Prostate gland (tissue), 2 donors: ENCODE data around the gene EOLA1.
"Not testable (repeated sequence)": the region's sequence is repeated elsewhere in the genome, so short reads cannot be mapped to it uniquely, and the experiment has no call there.

Source experiments
- POLR2A ChIP-seq: fragments of 450-650 bp; IDR thresholded peaks from one replicate; pipeline ENCODE4 v1.6.1; 2016; ENCODE audit warnings: antibody characterized with exemption, mild to moderate bottlenecking
- POLR2AphosphoS5 ChIP-seq: sonication (generic); formaldehyde crosslinking; IDR thresholded peaks from one replicate; pipeline ENCODE4 v1.6.1; 2017; ENCODE audit warnings: antibody characterized with exemption
- TF ChIP-seq, protein P1 (sequence below), 4 experiments: fragments of 200-600 bp in 2 of 4; fragments of 450-650 bp in 2 of 4; sonication (generic) in 2 of 4; IDR thresholded peaks; 1 replicate in 3 of 4; 2 replicates in 1 of 4; pipeline ENCODE4 v1.5.1; 2016 to 2019; ENCODE audit warnings: antibody characterized with exemption in 4 of 4, mild to moderate bottlenecking in 2 of 4, moderate library complexity in 2 of 4

DNA sequence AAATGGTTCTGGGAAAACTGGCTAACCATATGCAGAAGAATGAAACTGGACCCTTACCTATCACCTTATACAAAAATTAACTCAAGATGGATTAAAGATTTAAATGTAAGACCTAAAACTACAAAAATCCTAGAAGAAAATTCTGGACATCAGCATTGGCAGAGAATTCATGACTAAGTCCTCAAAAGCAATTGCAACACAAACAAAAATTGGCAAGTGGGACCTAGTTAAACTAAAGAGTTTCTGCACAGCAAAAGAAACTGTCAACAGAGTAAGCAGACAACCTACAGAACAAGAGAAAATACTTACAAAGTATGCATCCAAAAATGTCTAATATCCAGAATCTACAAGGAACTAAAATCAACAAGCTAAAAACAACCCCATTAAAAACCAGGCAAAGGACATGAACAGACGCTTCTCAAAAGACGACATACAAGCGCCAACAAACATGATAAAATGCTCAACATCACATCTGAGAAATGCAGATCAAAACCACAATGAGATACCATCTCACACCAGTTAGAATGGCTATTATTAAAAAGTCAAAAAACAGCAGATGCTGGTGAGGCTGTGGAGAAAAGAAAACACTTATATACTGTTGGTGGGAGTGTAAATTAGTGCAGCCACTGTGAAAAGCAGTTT lies 20.1 kb upstream of the EOLA1 start:
- TF ChIP-seq, protein P1, sequence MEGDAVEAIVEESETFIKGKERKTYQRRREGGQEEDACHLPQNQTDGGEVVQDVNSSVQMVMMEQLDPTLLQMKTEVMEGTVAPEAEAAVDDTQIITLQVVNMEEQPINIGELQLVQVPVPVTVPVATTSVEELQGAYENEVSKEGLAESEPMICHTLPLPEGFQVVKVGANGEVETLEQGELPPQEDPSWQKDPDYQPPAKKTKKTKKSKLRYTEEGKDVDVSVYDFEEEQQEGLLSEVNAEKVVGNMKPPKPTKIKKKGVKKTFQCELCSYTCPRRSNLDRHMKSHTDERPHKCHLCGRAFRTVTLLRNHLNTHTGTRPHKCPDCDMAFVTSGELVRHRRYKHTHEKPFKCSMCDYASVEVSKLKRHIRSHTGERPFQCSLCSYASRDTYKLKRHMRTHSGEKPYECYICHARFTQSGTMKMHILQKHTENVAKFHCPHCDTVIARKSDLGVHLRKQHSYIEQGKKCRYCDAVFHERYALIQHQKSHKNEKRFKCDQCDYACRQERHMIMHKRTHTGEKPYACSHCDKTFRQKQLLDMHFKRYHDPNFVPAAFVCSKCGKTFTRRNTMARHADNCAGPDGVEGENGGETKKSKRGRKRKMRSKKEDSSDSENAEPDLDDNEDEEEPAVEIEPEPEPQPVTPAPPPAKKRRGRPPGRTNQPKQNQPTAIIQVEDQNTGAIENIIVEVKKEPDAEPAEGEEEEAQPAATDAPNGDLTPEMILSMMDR (IDR thresholded peaks at IDR 0.05): not testable (repeated sequence)
- not testable (repeated sequence) for TF ChIP-seq POLR2A, POLR2AphosphoS5
